ENCODE measurements around the gene MRPS17. TPM values are rescaled to one million over a fixed set of nuclear protein-coding genes. Genes with fewer than 3 reads are reported as not detected.
"Not testable (repeated sequence)": the region's sequence is repeated elsewhere in the genome, so short reads cannot be mapped to it uniquely, and the experiment has no call there.

MRPS17 gene
- total RNA-seq, 2 experiments from 2014 or later, result 6.7 to 6.9 TPM

GRCh38 chr7:55939514-55940123 lies 12.1 kb upstream of the MRPS17 start:
- Mint-ChIP-seq H3K36me3 (ENCODE audit: low read depth) (peaks cover 47% of the 10 kb centered on the region), H3K9me3 (peaks cover 19% of the 10 kb centered on the region), H3K27ac (no peak overlapping the region), H3K4me1 (ENCODE audit: low read depth) (no peaks in the 10 kb centered on the region), H3K27me3 (no peaks in the 10 kb centered on the region), H3K4me3 (no peak overlapping the region)
- no peak overlapping the region for H3K27ac ChIP-seq (ENCODE audit: low read depth in 1 of 2, low read length in 2 of 2)
- H3K36me3 ChIP-seq (ENCODE audit: insufficient read depth, low read length), result no peaks in the 10 kb centered on the region
- DNase-seq (no peak), ATAC-seq (ENCODE audit: poor library complexity) (no peak)
- no peak for TF ChIP-seq CTCF (IDR thresholded peaks at IDR 0.05)
- no peaks in the 10 kb centered on the region for H3K27me3 ChIP-seq (ENCODE audit: control insufficient read depth in 1 of 2, insufficient read depth in 2 of 2, low read length in 2 of 2)
- no peak overlapping the region for H3K4me3 ChIP-seq (ENCODE audit: low read length)
- ChIA-PET CTCF (no interaction called here), POLR2A (no interaction called here)
- no peaks in the 10 kb centered on the region for H3K4me1 ChIP-seq (ENCODE audit: insufficient read depth, low read length)
- intact Hi-C loops (cut with DNase I, micrococcal nuclease), result no loop called here
- H3K9me3 ChIP-seq (ENCODE audit: control insufficient read depth in 1 of 2, insufficient read depth in 1 of 2, low read length in 2 of 2), result peaks cover 42 to 45% of the 10 kb centered on the region in 2 experiments

GRCh38 chr7:55946545-55946944 lies 5.1 kb upstream of the MRPS17 start:
- Mint-ChIP-seq H3K4me1 (ENCODE audit: low read depth) (peaks cover 6% of the 10 kb centered on the region), H3K4me3 (no peak overlapping the region), H3K36me3 (ENCODE audit: low read depth) (peaks cover 14% of the 10 kb centered on the region), H3K27ac (no peak overlapping the region), H3K9me3 (peaks cover 4% of the 10 kb centered on the region), H3K27me3 (no peaks in the 10 kb centered on the region)
- ATAC-seq (ENCODE audit: poor library complexity), result no peak
- Histone ChIP-seq H3K9me3 (ENCODE audit: control insufficient read depth in 1 of 2, insufficient read depth in 1 of 2, low read length in 2 of 2) (peaks cover 4% of the 10 kb centered on the region in 2 experiments), H3K27me3 (ENCODE audit: control insufficient read depth in 1 of 2, insufficient read depth in 2 of 2, low read length in 2 of 2) (no peaks in the 10 kb centered on the region), H3K36me3 (ENCODE audit: insufficient read depth, low read length) (no peaks in the 10 kb centered on the region), H3K4me3 (ENCODE audit: low read length) (no peak overlapping the region), H3K4me1 (ENCODE audit: insufficient read depth, low read length) (no peaks in the 10 kb centered on the region), H3K27ac (ENCODE audit: low read depth in 1 of 2, low read length in 2 of 2) (no peak overlapping the region)
- ChIA-PET CTCF (interaction anchor here (0.5 kb wide), 1 partner anchor 18 kb away, joined by 3 read pairs; no protein-coding TSS in a partner anchor), POLR2A (no interaction called here)
- TF ChIP-seq CTCF (IDR thresholded peaks at IDR 0.05), result no peak
- DNase-seq, result no peak
- intact Hi-C loops (cut with DNase I, micrococcal nuclease), result no loop called here

- H3K36me3 ChIP-seq (ENCODE audit: insufficient read depth, low read length); ATAC-seq (ENCODE audit: poor library complexity); DNase-seq; H3K9me3 ChIP-seq (ENCODE audit: control insufficient read depth in 1 of 2, insufficient read depth in 1 of 2, low read length in 2 of 2); H3K9me3 Mint-ChIP-seq; H3K27me3 Mint-ChIP-seq; POLR2A ChIA-PET; H3K27me3 ChIP-seq (ENCODE audit: control insufficient read depth in 1 of 2, insufficient read depth in 2 of 2, low read length in 2 of 2); CTCF ChIA-PET: not testable (repeated sequence)
- intact Hi-C loops (cut with DNase I, micrococcal nuclease), result loop anchor here (1.0 to 5.0 kb wide), 3 partner anchors 9 to 585 kb away; partner anchors contain the start of genes LANCL2 (in 2 of the 2), CCT6A (in 1 of the 2) and PSPH (in 1 of the 2)
- H3K4me1 Mint-ChIP-seq (ENCODE audit: low read depth), result peaks cover 26% of the 10 kb centered on the region
- Histone ChIP-seq H3K4me1 (ENCODE audit: insufficient read depth, low read length) (peaks cover 13% of the 10 kb centered on the region), H3K4me3 (ENCODE audit: low read length) (peak overlapping the region; percentile 96), H3K27ac (ENCODE audit: low read depth in 1 of 2, low read length in 2 of 2) (peak overlapping the region; percentile 76 to 89)
- peaks cover 26% of the 10 kb centered on the region for H3K36me3 Mint-ChIP-seq (ENCODE audit: low read depth)
- peak overlapping the region; percentile 94 for H3K4me3 Mint-ChIP-seq
- peak overlapping the region; percentile 92 for H3K27ac Mint-ChIP-seq
Observed at GRCh38 chr7:55952352-55952671, 635 bp downstream of the MRPS17 start.
